Activated naive CD8-positive, alpha-beta T cell treated with anti-CD3 and anti-CD28 coated beads for 36 hours (primary cell): ENCODE measurements around the gene ERCC5. TPM values are rescaled to one million over a fixed set of nuclear protein-coding genes. Genes with fewer than 3 reads are reported as not detected.

Source experiments
- DNase-seq: peaks from one replicate; pipeline ENCODE4 v3.0.0; 2021
- H3K27ac Mint-ChIP-seq: one replicate; pipeline ENCODE4 v1.8.0; 2022; ENCODE audit warnings: mild to moderate bottlenecking, moderate library complexity, mixed read lengths
- H3K27me3 Mint-ChIP-seq: one replicate; pipeline ENCODE4 v1.8.0; 2022; ENCODE audit warnings: mild to moderate bottlenecking, mixed read lengths
- H3K36me3 Mint-ChIP-seq: one replicate; pipeline ENCODE4 v1.8.0; 2021; ENCODE audit warnings: mild to moderate bottlenecking, mixed read lengths
- H3K4me1 Mint-ChIP-seq: one replicate; pipeline ENCODE4 v1.8.0; 2021; ENCODE audit warnings: mixed read lengths
- H3K4me3 Mint-ChIP-seq: one replicate; pipeline ENCODE4 v1.8.0; 2022; ENCODE audit warnings: mild to moderate bottlenecking, moderate library complexity, mixed read lengths
- H3K9me3 Mint-ChIP-seq: one replicate; pipeline ENCODE4 v1.8.0; 2022; ENCODE audit warnings: mixed read lengths
- total RNA-seq, 2 experiments: library from RNA; stranded (reverse); gene quantifications; one replicate each; pipeline ENCODE4 v1.2.3, GENCODE V29; 2021

Gene ERCC5
- total RNA-seq, 2 experiments from 2014 or later, result 67.4 to 67.5 TPM

- no peaks in the 10 kb centered on the region for H3K27me3 Mint-ChIP-seq
Observed at GRCh38 chr13:102825400-102825799, 20.4 kb upstream of the ERCC5 start.

GRCh38 chr13:102825921-102826706, 19.7 kb upstream of the ERCC5 start:
- Mint-ChIP-seq H3K9me3 (no peaks in the 10 kb centered on the region), H3K27me3 (no peaks in the 10 kb centered on the region), H3K4me3 (no peak overlapping the region), H3K36me3 (peaks cover 20% of the 10 kb centered on the region), H3K4me1 (no peaks in the 10 kb centered on the region), H3K27ac (no peak overlapping the region)
- no peak for DNase-seq

More at GRCh38 chr13:102825400-102825799, 20.4 kb upstream of the ERCC5 start:
- H3K9me3 Mint-ChIP-seq, result no peaks in the 10 kb centered on the region
- DNase-seq, result no peak
- H3K36me3 Mint-ChIP-seq, result peaks cover 22% of the 10 kb centered on the region
- no peak overlapping the region for H3K27ac Mint-ChIP-seq
- H3K4me1 Mint-ChIP-seq, result no peaks in the 10 kb centered on the region
- no peak overlapping the region for H3K4me3 Mint-ChIP-seq

GRCh38 chr13:102830646-102831045, 15.2 kb upstream of the ERCC5 start:
- no peak overlapping the region for H3K4me3 Mint-ChIP-seq
- no peaks in the 10 kb centered on the region for H3K9me3 Mint-ChIP-seq
- no peaks in the 10 kb centered on the region for H3K4me1 Mint-ChIP-seq
- no peak overlapping the region for H3K27ac Mint-ChIP-seq
- H3K27me3 Mint-ChIP-seq, result no peaks in the 10 kb centered on the region
- H3K36me3 Mint-ChIP-seq, result peaks cover 11% of the 10 kb centered on the region
- DNase-seq, result no peak

- H3K27me3 Mint-ChIP-seq, result no peaks in the 10 kb centered on the region
- H3K36me3 Mint-ChIP-seq, result peaks cover 20% of the 10 kb centered on the region
- H3K9me3 Mint-ChIP-seq, result no peaks in the 10 kb centered on the region
- no peak overlapping the region for H3K27ac Mint-ChIP-seq
- H3K4me1 Mint-ChIP-seq, result no peaks in the 10 kb centered on the region
- DNase-seq, result no peak
- no peak overlapping the region for H3K4me3 Mint-ChIP-seq
Observed at GRCh38 chr13:102836471-102836870, 9.4 kb upstream of the ERCC5 start.

- H3K27me3 Mint-ChIP-seq, result no peaks in the 10 kb centered on the region
- H3K36me3 Mint-ChIP-seq, result peaks cover 20% of the 10 kb centered on the region
- no peaks in the 10 kb centered on the region for H3K9me3 Mint-ChIP-seq
- H3K27ac Mint-ChIP-seq, result no peak overlapping the region
- H3K4me3 Mint-ChIP-seq, result no peak overlapping the region
- DNase-seq, result no peak
- H3K4me1 Mint-ChIP-seq, result no peaks in the 10 kb centered on the region
Observed at GRCh38 chr13:102838273-102838672, 7.6 kb upstream of the ERCC5 start.

GRCh38 chr13:102838982-102839381, 6.8 kb upstream of the ERCC5 start:
- peaks cover 21% of the 10 kb centered on the region for H3K36me3 Mint-ChIP-seq
- no peaks in the 10 kb centered on the region for H3K4me1 Mint-ChIP-seq
- no peaks in the 10 kb centered on the region for H3K27me3 Mint-ChIP-seq
- H3K27ac Mint-ChIP-seq, result no peak overlapping the region
- no peaks in the 10 kb centered on the region for H3K9me3 Mint-ChIP-seq
- DNase-seq, result no peak
- H3K4me3 Mint-ChIP-seq, result no peak overlapping the region

GRCh38 chr13:102839462-102839861, 6.4 kb upstream of the ERCC5 start:
- DNase-seq, result no peak
- Mint-ChIP-seq H3K27ac (no peak overlapping the region), H3K4me3 (no peak overlapping the region), H3K9me3 (no peaks in the 10 kb centered on the region), H3K4me1 (peaks cover 2% of the 10 kb centered on the region), H3K36me3 (peaks cover 19% of the 10 kb centered on the region), H3K27me3 (no peaks in the 10 kb centered on the region)

- H3K4me1 Mint-ChIP-seq, result peaks cover 22% of the 10 kb centered on the region
- peaks cover 10% of the 10 kb centered on the region for H3K36me3 Mint-ChIP-seq
- peak overlapping the region; percentile 89 for H3K4me3 Mint-ChIP-seq
- no peaks in the 10 kb centered on the region for H3K27me3 Mint-ChIP-seq
- no peaks in the 10 kb centered on the region for H3K9me3 Mint-ChIP-seq
- H3K27ac Mint-ChIP-seq, result peak overlapping the region; percentile 94
- DNase-seq, result no peak
Observed at GRCh38 chr13:102845289-102845629, 573 bp upstream of the ERCC5 start.

GRCh38 chr13:102846261-102847015, 606 bp downstream of the ERCC5 start:
- peaks cover 13% of the 10 kb centered on the region for H3K36me3 Mint-ChIP-seq
- H3K27me3 Mint-ChIP-seq, result no peaks in the 10 kb centered on the region
- H3K27ac Mint-ChIP-seq, result peak overlapping the region; percentile 94
- H3K4me3 Mint-ChIP-seq, result peak overlapping the region; percentile 89
- peaks cover 26% of the 10 kb centered on the region for H3K4me1 Mint-ChIP-seq
- H3K9me3 Mint-ChIP-seq, result no peaks in the 10 kb centered on the region
- peak; percentile 42 for DNase-seq

- H3K36me3 Mint-ChIP-seq, result peaks cover 14% of the 10 kb centered on the region
- H3K9me3 Mint-ChIP-seq, result no peaks in the 10 kb centered on the region
- DNase-seq, result no peak
- peak overlapping the region; percentile 89 for H3K4me3 Mint-ChIP-seq
- no peaks in the 10 kb centered on the region for H3K27me3 Mint-ChIP-seq
- peaks cover 33% of the 10 kb centered on the region for H3K4me1 Mint-ChIP-seq
- H3K27ac Mint-ChIP-seq, result peak overlapping the region; percentile 94
Observed at GRCh38 chr13:102847272-102848234, 1.7 kb downstream of the ERCC5 start.

- H3K9me3 Mint-ChIP-seq, result no peaks in the 10 kb centered on the region
- no peak overlapping the region for H3K4me3 Mint-ChIP-seq
- H3K4me1 Mint-ChIP-seq, result peaks cover 44% of the 10 kb centered on the region
- peak overlapping the region; percentile 72 for H3K27ac Mint-ChIP-seq
- no peak for DNase-seq
- peaks cover 20% of the 10 kb centered on the region for H3K36me3 Mint-ChIP-seq
- no peaks in the 10 kb centered on the region for H3K27me3 Mint-ChIP-seq
Observed at GRCh38 chr13:102848956-102849355, 3.1 kb downstream of the ERCC5 start.

- Mint-ChIP-seq H3K4me1 (peaks cover 53% of the 10 kb centered on the region), H3K36me3 (peaks cover 26% of the 10 kb centered on the region), H3K27me3 (no peaks in the 10 kb centered on the region), H3K27ac (no peak overlapping the region), H3K4me3 (no peak overlapping the region), H3K9me3 (no peaks in the 10 kb centered on the region)
- no peak for DNase-seq
Observed at GRCh38 chr13:102852556-102852955, 6.7 kb downstream of the ERCC5 start.

- H3K27ac Mint-ChIP-seq, result peak overlapping the region; percentile 79
Observed at GRCh38 chr13:102854675-102855074, 8.8 kb downstream of the ERCC5 start.

GRCh38 chr13:102856557-102856956, 10.7 kb downstream of the ERCC5 start:
- Mint-ChIP-seq H3K4me3 (no peak overlapping the region), H3K27me3 (no peaks in the 10 kb centered on the region), H3K27ac (no peak overlapping the region), H3K9me3 (no peaks in the 10 kb centered on the region), H3K4me1 (peaks cover 35% of the 10 kb centered on the region), H3K36me3 (peaks cover 27% of the 10 kb centered on the region)
- no peak for DNase-seq

More at GRCh38 chr13:102854675-102855074, 8.8 kb downstream of the ERCC5 start:
- DNase-seq, result no peak
- peaks cover 44% of the 10 kb centered on the region for H3K4me1 Mint-ChIP-seq
- no peaks in the 10 kb centered on the region for H3K9me3 Mint-ChIP-seq
- H3K4me3 Mint-ChIP-seq, result peak overlapping the region; percentile 27
- peaks cover 30% of the 10 kb centered on the region for H3K36me3 Mint-ChIP-seq
- H3K27me3 Mint-ChIP-seq, result no peaks in the 10 kb centered on the region
